HepG2 (cell line): ENCODE results near the gene STPG4. TPM values are rescaled to one million over a fixed set of nuclear protein-coding genes. Genes with fewer than 3 reads are reported as not detected.

Experiments used
- ATAC-seq: fragments of 200-7000 bp; cut with Tn5 transposase; 3 replicates; pipeline ENCODE4 v1.9.1; 2020; ENCODE audit warnings: mild to moderate bottlenecking, moderate library complexity
- BruUV-seq: library from RNA; stranded (reverse); fragments of 400-500 nt; replicated peaks from 2 replicates; lab custom pipeline; 2021; lab: Mats Ljungman, UMichigan
- CTCF ChIA-PET: fragments of 300-600 bp; formaldehyde crosslinking; extraction: SDS; loops from one replicate; lab custom pipeline; 2021; ENCODE audit warnings: low total read pairs, inconsistent platforms, low intra/inter-chr PET ratio; lab: Yijun Ruan, JAX
- POLR2A ChIA-PET: fragments of 350-600 bp; sonication (Branson Sonifier 250); formaldehyde crosslinking; loops from one replicate; lab custom pipeline; 2020; ENCODE audit warnings: antibody characterized with exemption, inconsistent platforms; lab: Yijun Ruan, JAX
- DNase-seq: peaks from one replicate; pipeline ENCODE4 v3.0.0-alpha.2; 2015; ENCODE audit warnings: low spot score
- FAIRE-seq: peaks from 3 replicates; lab custom pipeline; 2011; peaks lifted over from hg19 to GRCh38; lab: Jason Lieb, UNC
- H2AFZ ChIP-seq: one replicate; pipeline ENCODE4 v1.6.1; 2011; ENCODE audit warnings: low read length, inconsistent platforms
- H3K27ac ChIP-seq: fragments of 300-600 bp; 3 replicates; pipeline ENCODE4 v1.8.0; 2011; ENCODE audit warnings: mixed run types, mild to moderate bottlenecking, mixed read lengths, low read length, inconsistent platforms; ENCODE audit not compliant: insufficient read depth; ENCODE audit errors: extremely low read length
- H3K27me3 ChIP-seq, 2 experiments: fragments of 200-600 bp in 1 of 2; 2 replicates in 1 of 2; 3 replicates in 1 of 2; pipeline versions ENCODE4 v1.6.0 to v1.8.0; 2011; ENCODE audit warnings: low read length in 2 of 2, mild to moderate bottlenecking in 2 of 2, moderate library complexity in 2 of 2, inconsistent platforms in 1 of 2; ENCODE audit not compliant: insufficient read depth in 2 of 2, control insufficient read depth in 1 of 2
- H3K36me3 ChIP-seq, 2 experiments: fragments of 200-600 bp in 1 of 2; replicated peaks in 1 of 2; 2 replicates in 1 of 2; 3 replicates in 1 of 2; pipeline versions ENCODE4 v1.5.1 to v1.8.0; 2011; ENCODE audit warnings: low read length in 2 of 2, inconsistent platforms in 1 of 2; ENCODE audit not compliant: insufficient read depth in 2 of 2, control insufficient read depth in 1 of 2
- H3K4me1 ChIP-seq: 2 replicates; pipeline ENCODE4 v1.5.1; 2012; ENCODE audit warnings: low read length, inconsistent platforms; ENCODE audit not compliant: insufficient read depth
- H3K4me2 ChIP-seq: 2 replicates; pipeline ENCODE4 v1.6.0; 2011; ENCODE audit warnings: low read depth, low read length, inconsistent platforms
- H3K4me3 ChIP-seq, 3 experiments: fragments of 200-600 bp in 1 of 3; sonication (generic), shearing (Covaris generic) in 1 of 3; replicated peaks in 1 of 3; 2 replicates each; pipeline ENCODE4 v1.5.1; 2011 to 2016; ENCODE audit warnings: low read length in 3 of 3, inconsistent platforms in 2 of 3, low read depth in 2 of 3, mild to moderate bottlenecking in 2 of 3, control low read depth in 1 of 3, mixed read lengths in 1 of 3; ENCODE audit not compliant: insufficient read depth in 1 of 3
- H3K79me2 ChIP-seq: one replicate; pipeline ENCODE4 v1.6.1; 2011; ENCODE audit warnings: low read length, inconsistent platforms; ENCODE audit not compliant: insufficient read depth
- H3K9ac ChIP-seq: 2 replicates; pipeline ENCODE4 v1.6.0; 2011; ENCODE audit warnings: mild to moderate bottlenecking, low read depth, low read length, inconsistent platforms; ENCODE audit not compliant: insufficient read depth
- H3K9me3 ChIP-seq: 2 replicates; pipeline ENCODE4 v1.5.1; 2012; ENCODE audit warnings: mild to moderate bottlenecking, low read length
- H4K20me1 ChIP-seq: 2 replicates; pipeline ENCODE4 v1.6.0; 2011; ENCODE audit warnings: inconsistent platforms, mild to moderate bottlenecking, low read length, moderate library complexity; ENCODE audit not compliant: insufficient read depth
- ATAD3A ChIP-seq: sonication (generic); formaldehyde crosslinking; IDR thresholded peaks from 2 replicates; pipeline ENCODE4 v1.4.0; 2020; ENCODE audit warnings: missing genetic modification reagents
- CEBPB ChIP-seq: IDR thresholded peaks from 2 replicates; pipeline ENCODE4 v1.6.1; 2011; ENCODE audit warnings: low read depth, low read length, improper control_type of control experiment, borderline replicate concordance
- FOXK1 ChIP-seq: sonication (generic); formaldehyde crosslinking; IDR thresholded peaks from 2 replicates; pipeline ENCODE4 v1.4.0; 2020; ENCODE audit warnings: low read depth, missing genetic modification reagents, borderline replicate concordance
- HNRNPK ChIP-seq: fragments of 200-400 bp; formaldehyde crosslinking; IDR thresholded peaks from 2 replicates; pipeline ENCODE4 v1.6.1; 2018; ENCODE audit warnings: low read length, low read depth, moderate library complexity, mild to moderate bottlenecking; ENCODE audit not compliant: poor library complexity, severe bottlenecking
- KAT2B ChIP-seq: fragments of 150-350 bp; IDR thresholded peaks from 2 replicates; pipeline ENCODE4 v1.6.1; 2014; ENCODE audit warnings: low read depth, low read length, borderline replicate concordance
- NR2F6 ChIP-seq, 2 experiments: IDR thresholded peaks; 2 replicates each; pipeline ENCODE4 v1.6.1; 2016; ENCODE audit warnings: antibody characterized with exemption in 1 of 2, mild to moderate bottlenecking in 1 of 2
- PCBP1 ChIP-seq: fragments of 200-400 bp; formaldehyde crosslinking; IDR thresholded peaks from 2 replicates; pipeline ENCODE4 v1.6.1; 2017; ENCODE audit warnings: mild to moderate bottlenecking, low read depth, low read length, borderline replicate concordance
- PCBP2 ChIP-seq: fragments of 200-400 bp; formaldehyde crosslinking; optimal IDR thresholded peaks from 2 replicates; pipeline ENCODE3; 2018; ENCODE audit warnings: low read length, low read depth; ENCODE audit not compliant: poor library complexity, severe bottlenecking
- SOX13 ChIP-seq, 3 experiments: fragments of 450-650 bp in 1 of 3; sonication (generic) in 1 of 3; formaldehyde crosslinking in 1 of 3; IDR thresholded peaks in 2 of 3; conservative IDR thresholded peaks in 1 of 3; 2 replicates each; pipeline versions ENCODE4 v1.5.0 to v1.6.1; 2016 to 2020; ENCODE audit warnings: antibody characterized with exemption in 1 of 3, mild to moderate bottlenecking in 1 of 3, missing compliant biosample characterization in 1 of 3, missing genetic modification reagents in 1 of 3, moderate library complexity in 1 of 3
- ZFYVE20 ChIP-seq: sonication (generic); formaldehyde crosslinking; IDR thresholded peaks from 2 replicates; pipeline ENCODE4 v1.8.0; 2023; ENCODE audit warnings: low read depth, mild to moderate bottlenecking, moderate library complexity, missing genetic modification reagents, borderline replicate concordance
- ZNF460 ChIP-seq: sonication (generic); formaldehyde crosslinking; IDR thresholded peaks from 2 replicates; pipeline ENCODE4 v1.5.1; 2020; ENCODE audit warnings: missing genetic modification reagents, mild to moderate bottlenecking, borderline replicate concordance
- ZNF562 ChIP-seq: sonication (generic); formaldehyde crosslinking; IDR thresholded peaks from 2 replicates; pipeline ENCODE4 v1.8.0; 2022; ENCODE audit warnings: missing genetic modification reagents, borderline replicate concordance
- WGBS: methylation state at CpG from one replicate; pipeline ENCODE4 v1.1.6; 2017; ENCODE audit warnings: low lambda C conversion rate; 5-methylcytosine and 5-hydroxymethylcytosine counted together
- in situ Hi-C: cut with HindIII; loops from 2 replicates; pipeline ENCODE4 v1.10.0; 2017; ENCODE audit warnings: low pct_unique_long_range_greater_than_20kb; ENCODE audit not compliant: extremely low pct_ligation_motif_present
- intact Hi-C: fragments of 100-400 bp; cut with micrococcal nuclease; formaldehyde crosslinking; loops from one replicate; pipeline ENCODE4 v1.10.0; 2022; ENCODE audit not compliant: unreplicated experiment
- polyA plus RNA-seq, 8 experiments: library from polyadenylated mRNA; depleted of rRNA in 3 of 8; stranded (reverse) in 7 of 8; unstranded in 1 of 8; fragments of >200 nt; fragmentation: Illumina TruSeq in 4 of 8; extraction: Trizol in 4 of 8; gene quantifications; 2 replicates each; pipeline versions ENCODE4 v1.2.1 to v1.2.3, GENCODE V29; 2011 to 2016; ENCODE audit warnings: low read depth in 4 of 8, missing spikeins in 1 of 8, mixed read lengths in 1 of 8; ENCODE audit not compliant: insufficient read depth in 1 of 8
- total RNA-seq, 5 experiments: library from RNA; depleted of rRNA; stranded (reverse); fragments of >200 nt; fragmentation: Illumina TruSeq; extraction: Trizol; gene quantifications; 2 replicates each; pipeline ENCODE4 v1.2.3, GENCODE V29; 2016; ENCODE audit warnings: low read depth in 1 of 5
- TF ChIP-seq, protein P1 (sequence below): sonication (generic); formaldehyde crosslinking; IDR thresholded peaks from 2 replicates; pipeline ENCODE4 v1.4.0; 2020; ENCODE audit warnings: missing genetic modification reagents
- TF ChIP-seq, protein P2 (sequence below): sonication (generic); formaldehyde crosslinking; IDR thresholded peaks from 2 replicates; pipeline ENCODE4 v1.4.0; 2020; ENCODE audit warnings: mild to moderate bottlenecking, missing genetic modification reagents, borderline replicate concordance
- TF ChIP-seq, protein P3 (sequence below): sonication (generic); formaldehyde crosslinking; IDR thresholded peaks from 2 replicates; pipeline ENCODE4 v1.4.0; 2020; ENCODE audit warnings: missing genetic modification reagents, low read depth, mild to moderate bottlenecking, borderline replicate concordance

The STPG4 gene
- total and polyA plus RNA-seq, 2 of the 13 experiments (the other 11 are each of a cell fraction or from before 2014, with no cell fraction given), result 0.11 to 0.15 TPM

DNA sequence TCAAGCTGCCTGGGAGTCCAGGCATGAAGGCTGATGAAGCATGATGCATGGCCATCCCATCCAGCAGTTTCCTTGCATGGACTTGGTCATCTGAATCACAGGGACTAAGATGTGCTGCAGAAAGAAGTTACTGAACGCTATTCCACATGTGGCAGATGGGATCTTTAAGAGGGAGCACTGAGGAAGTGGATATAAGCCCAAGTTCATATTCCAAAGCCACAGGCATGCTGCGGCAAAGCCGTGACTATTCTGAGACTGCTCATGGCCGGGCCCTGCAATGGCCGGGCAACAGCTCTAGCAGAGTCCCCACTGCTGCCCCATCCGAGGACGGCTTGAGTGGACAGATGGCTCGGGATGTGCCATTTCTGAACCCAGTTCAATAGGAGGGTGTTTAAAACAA is 61.5 kb downstream of the STPG4 start (continued):
- TF ChIP-seq CEBPB (no peak), ZFYVE20 (CRISPR knock-in tag) (no peak)

DNA sequence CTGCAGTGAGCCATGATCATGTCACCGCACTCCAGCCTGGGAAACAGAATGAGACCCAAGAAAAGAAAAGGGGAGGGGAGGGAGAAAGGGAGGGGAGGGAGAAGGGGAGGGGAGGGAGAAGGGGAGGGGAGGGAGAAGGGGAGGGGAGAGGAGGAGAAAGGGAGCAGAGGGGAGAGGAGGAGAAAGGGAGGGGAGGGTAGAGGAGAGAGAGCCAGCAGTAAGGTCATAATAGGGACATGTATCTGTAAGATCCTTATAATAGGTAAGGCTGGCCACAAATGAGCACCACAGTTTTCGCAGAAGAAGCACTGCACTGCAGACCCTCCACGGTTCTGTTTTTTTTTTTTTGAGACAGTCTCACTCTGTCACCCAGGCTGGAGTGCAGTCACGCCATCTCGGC is 62.6 kb downstream of the STPG4 start:
- Histone ChIP-seq H3K4me2 (no peak overlapping the region), H3K27ac (no peak overlapping the region), H2AFZ (no peak overlapping the region), H3K27me3 (no peaks in the 10 kb centered on the region; a peak in 1 of 5 replicates), H3K79me2 (no peaks in the 10 kb centered on the region), H4K20me1 (no peaks in the 10 kb centered on the region), H3K9me3 (no peaks in the 10 kb centered on the region), H3K36me3 (no peaks in the 10 kb centered on the region), H3K4me3 (no peak overlapping the region), H3K4me1 (peaks cover 23% of the 10 kb centered on the region), H3K9ac (no peak overlapping the region)
- DNase-seq (no peak), FAIRE-seq (no peak), ATAC-seq (no peak)
- ChIA-PET POLR2A (no interaction called here), CTCF (no interaction called here)
- no TSS peak for BruUV-seq
- in situ Hi-C loops, result no loop called here
- intact Hi-C loops, result no loop called here
- WGBS, result 86% methylated on average over 5 of the region's 5 CpGs
- TF ChIP-seq NR2F6 (IDR thresholded peaks at IDR 0.05), result no peak
- no peak for TF ChIP-seq NR2F6 (CRISPR knock-in tag; IDR thresholded peaks at IDR 0.05)
- TF ChIP-seq PCBP2, result peak; percentile 81
- TF ChIP-seq ZNF562 (CRISPR knock-in tag), result no peak
- no peak for TF ChIP-seq ZNF460 (CRISPR knock-in tag)
- no peak for TF ChIP-seq FOXK1
- TF ChIP-seq, protein P1, sequence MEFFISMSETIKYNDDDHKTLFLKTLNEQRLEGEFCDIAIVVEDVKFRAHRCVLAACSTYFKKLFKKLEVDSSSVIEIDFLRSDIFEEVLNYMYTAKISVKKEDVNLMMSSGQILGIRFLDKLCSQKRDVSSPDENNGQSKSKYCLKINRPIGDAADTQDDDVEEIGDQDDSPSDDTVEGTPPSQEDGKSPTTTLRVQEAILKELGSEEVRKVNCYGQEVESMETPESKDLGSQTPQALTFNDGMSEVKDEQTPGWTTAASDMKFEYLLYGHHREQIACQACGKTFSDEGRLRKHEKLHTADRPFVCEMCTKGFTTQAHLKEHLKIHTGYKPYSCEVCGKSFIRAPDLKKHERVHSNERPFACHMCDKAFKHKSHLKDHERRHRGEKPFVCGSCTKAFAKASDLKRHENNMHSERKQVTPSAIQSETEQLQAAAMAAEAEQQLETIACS (CRISPR knock-in tag), result no peak
- TF ChIP-seq, protein P2, sequence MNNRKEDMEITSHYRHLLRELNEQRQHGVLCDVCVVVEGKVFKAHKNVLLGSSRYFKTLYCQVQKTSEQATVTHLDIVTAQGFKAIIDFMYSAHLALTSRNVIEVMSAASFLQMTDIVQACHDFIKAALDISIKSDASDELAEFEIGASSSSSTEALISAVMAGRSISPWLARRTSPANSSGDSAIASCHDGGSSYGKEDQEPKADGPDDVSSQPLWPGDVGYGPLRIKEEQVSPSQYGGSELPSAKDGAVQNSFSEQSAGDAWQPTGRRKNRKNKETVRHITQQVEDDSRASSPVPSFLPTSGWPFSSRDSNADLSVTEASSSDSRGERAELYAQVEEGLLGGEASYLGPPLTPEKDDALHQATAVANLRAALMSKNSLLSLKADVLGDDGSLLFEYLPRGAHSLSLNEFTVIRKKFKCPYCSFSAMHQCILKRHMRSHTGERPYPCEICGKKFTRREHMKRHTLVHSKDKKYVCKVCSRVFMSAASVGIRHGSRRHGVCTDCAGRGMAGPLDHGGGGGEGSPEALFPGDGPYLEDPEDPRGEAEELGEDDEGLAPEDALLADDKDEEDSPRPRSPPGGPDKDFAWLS (CRISPR knock-in tag), result no peak
- no peak for TF ChIP-seq KAT2B
- TF ChIP-seq ATAD3A (CRISPR knock-in tag), result no peak
- no peak for TF ChIP-seq SOX13 (IDR thresholded peaks at IDR 0.05)
- TF ChIP-seq SOX13 (CRISPR knock-in tag; conservative IDR thresholded peaks at IDR 0.05 in 1 of 2, IDR thresholded peaks at IDR 0.05 in 1 of 2), result no peak
- TF ChIP-seq PCBP1, result 0 out of 2 replicates have a peak, but pooled peaks have one; percentile 26
- TF ChIP-seq, protein P3, sequence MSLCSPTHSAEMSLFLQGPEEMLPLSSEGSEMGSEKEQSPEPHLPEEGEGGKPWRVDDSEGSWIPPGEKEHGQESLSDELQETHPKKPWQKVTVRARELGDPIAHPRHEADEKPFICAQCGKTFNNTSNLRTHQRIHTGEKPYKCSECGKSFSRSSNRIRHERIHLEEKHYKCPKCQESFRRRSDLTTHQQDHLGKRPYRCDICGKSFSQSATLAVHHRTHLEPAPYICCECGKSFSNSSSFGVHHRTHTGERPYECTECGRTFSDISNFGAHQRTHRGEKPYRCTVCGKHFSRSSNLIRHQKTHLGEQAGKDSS (CRISPR knock-in tag), result no peak
- peak; percentile 66 for TF ChIP-seq HNRNPK
